Mesangial cell (primary cell): ENCODE measurements around the gene RASAL1. TPM values are rescaled to one million over a fixed set of nuclear protein-coding genes. Genes with fewer than 3 reads are reported as not detected.

Experiments used
- total RNA-seq: library from RNA; depleted of rRNA; stranded (reverse); fragments of >200 nt; gene quantifications from 2 replicates; pipeline ENCODE4 v1.2.3, GENCODE V29; 2015

The RASAL1 gene
- total RNA-seq: 0.16 and 4.9 TPM in 2 replicates

GRCh38 chr12:113135178-113136127, at the start of gene RASAL1:
Gene RASAL1, minus strand, starts transcription at chr12:113135761. Its CDS starts 299 bp downstream, at chr12:113135462.

GRCh38 chr12:113149361-113150150, 14.0 kb upstream of the RASAL1 start, which contains the start of gene CFAP73:
Gene CFAP73, plus strand, starts transcription at chr12:113149724. Its CDS starts 134 bp downstream, at chr12:113149858.

GRCh38 chr12:113056631-113057488, 78.7 kb downstream of the RASAL1 start, which contains the start of gene DTX1:
Gene DTX1, plus strand, starts transcription at chr12:113056730. Its CDS starts 1,463 bp downstream, at chr12:113058193.

Other genes with a start within 250 kb of the RASAL1 start
- gene OAS1, start 228.8 kb downstream of the RASAL1 start, total RNA-seq: 1.6 and 2.3 TPM in 2 replicates
- gene OAS3, start 197.3 kb downstream of the RASAL1 start, total RNA-seq: 4.6 and 19.7 TPM in 2 replicates
- not detected in 2 replicates for gene OAS2, start 157.2 kb downstream of the RASAL1 start, total RNA-seq
- 0.16 TPM in 1 of 2 replicates, not detected in the other for gene DTX1, start 79.0 kb downstream of the RASAL1 start, total RNA-seq
- not detected in 2 replicates for gene CFAP73, start 14.0 kb upstream of the RASAL1 start, total RNA-seq
- 48.8 and 64.0 TPM in 2 replicates for gene DDX54, start 49.7 kb upstream of the RASAL1 start, total RNA-seq
- 30.0 and 35.0 TPM in 2 replicates for gene RITA1, start 50.0 kb upstream of the RASAL1 start, total RNA-seq
- gene TPCN1, start 85.7 kb upstream of the RASAL1 start, total RNA-seq: 21.8 and 55.0 TPM in 2 replicates
- 26.2 and 29.3 TPM in 2 replicates for gene SLC8B1, start 199.3 kb upstream of the RASAL1 start, total RNA-seq
- gene PLBD2, start 222.8 kb upstream of the RASAL1 start, total RNA-seq: 38.5 and 70.1 TPM in 2 replicates